ENCODE measurements around the gene AADACL4. TPM values are rescaled to one million over a fixed set of nuclear protein-coding genes. Genes with fewer than 3 reads are reported as not detected.

AADACL4 gene
- total and polyA plus RNA-seq, 10 of the 15 experiments (the other 5 are each of a cell fraction or from before 2014, with no cell fraction given) = not detected

DNA sequence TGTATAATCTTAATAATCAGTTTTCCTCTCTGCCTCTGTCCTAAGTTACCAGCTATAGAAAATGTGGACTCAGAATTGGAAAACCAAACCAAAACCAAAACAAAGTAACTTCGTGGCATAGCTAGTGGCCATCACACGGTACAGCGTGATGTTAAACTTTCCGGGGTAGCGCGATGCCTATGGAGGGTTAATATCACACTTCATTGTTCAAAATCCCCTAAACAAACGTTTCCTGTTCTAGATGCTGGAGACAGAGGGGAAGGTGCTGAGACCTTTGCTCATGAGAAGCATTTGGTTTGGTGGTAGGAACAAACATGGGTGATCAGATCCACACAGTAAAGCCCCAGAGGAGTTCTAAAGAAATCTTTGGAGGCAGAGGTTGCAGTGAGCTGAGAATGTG, 4.9 kb downstream of the AADACL4 start:
- no TSS peak for BruUV-seq (replicated peaks)
- H3K9me3 ChIP-seq (replicated peaks; ENCODE audit: control insufficient read depth, insufficient read depth, low read length) = no peaks in the 10 kb centered on the region
- ChIA-PET CTCF (interaction anchor here (0.8 to 1.5 kb wide), 2 partner anchors 10 to 374 kb away, joined by 3 read pairs; no protein-coding TSS in a partner anchor), POLR2A (no interaction called here), RAD21 (ENCODE audit: unreplicated experiment) (no interaction called here), SMC1A (ENCODE audit: uncharacterized antibody, unreplicated experiment) (interaction anchor here (0.9 to 1.9 kb wide), 2 partner anchors 48 to 334 kb away, joined by 3 to 4 read pairs; no protein-coding TSS in a partner anchor)
- H3K9ac ChIP-seq (ENCODE audit: control insufficient read depth, insufficient read depth, low read length) = no peak overlapping the region
- no peak for DNase-seq (ENCODE audit: low read depth, low spot score)
- no peaks in the 10 kb centered on the region for H3K36me3 ChIP-seq (ENCODE audit: control insufficient read depth in 2 of 2, insufficient read depth in 2 of 2, low read length in 1 of 2)
- H3K4me1 ChIP-seq (ENCODE audit: control insufficient read depth, insufficient read depth, low read length) = no peaks in the 10 kb centered on the region
- intact Hi-C loops (cut with micrococcal nuclease; ENCODE audit: unreplicated experiment) = no loop called here
- WGBS (ENCODE audit: insufficient coverage, insufficient replicate concordance, low lambda C conversion rate, missing lambda C conversion rate) = 70% methylated on average over 7 of the region's 7 CpGs
- H3K27ac ChIP-seq (ENCODE audit: control insufficient read depth, insufficient read depth) = no peak overlapping the region
- H4K20me1 ChIP-seq (ENCODE audit: control insufficient read depth, insufficient read depth) = no peaks in the 10 kb centered on the region
- TF ChIP-seq BCLAF1 (IDR thresholded peaks at IDR 0.05) = no peak
- no peak for TF ChIP-seq ZBED1 (IDR thresholded peaks at IDR 0.05; ENCODE audit: borderline replicate concordance)
- no peak for TF ChIP-seq ZNF217 (IDR thresholded peaks at IDR 0.05)
- TF ChIP-seq, protein P1, sequence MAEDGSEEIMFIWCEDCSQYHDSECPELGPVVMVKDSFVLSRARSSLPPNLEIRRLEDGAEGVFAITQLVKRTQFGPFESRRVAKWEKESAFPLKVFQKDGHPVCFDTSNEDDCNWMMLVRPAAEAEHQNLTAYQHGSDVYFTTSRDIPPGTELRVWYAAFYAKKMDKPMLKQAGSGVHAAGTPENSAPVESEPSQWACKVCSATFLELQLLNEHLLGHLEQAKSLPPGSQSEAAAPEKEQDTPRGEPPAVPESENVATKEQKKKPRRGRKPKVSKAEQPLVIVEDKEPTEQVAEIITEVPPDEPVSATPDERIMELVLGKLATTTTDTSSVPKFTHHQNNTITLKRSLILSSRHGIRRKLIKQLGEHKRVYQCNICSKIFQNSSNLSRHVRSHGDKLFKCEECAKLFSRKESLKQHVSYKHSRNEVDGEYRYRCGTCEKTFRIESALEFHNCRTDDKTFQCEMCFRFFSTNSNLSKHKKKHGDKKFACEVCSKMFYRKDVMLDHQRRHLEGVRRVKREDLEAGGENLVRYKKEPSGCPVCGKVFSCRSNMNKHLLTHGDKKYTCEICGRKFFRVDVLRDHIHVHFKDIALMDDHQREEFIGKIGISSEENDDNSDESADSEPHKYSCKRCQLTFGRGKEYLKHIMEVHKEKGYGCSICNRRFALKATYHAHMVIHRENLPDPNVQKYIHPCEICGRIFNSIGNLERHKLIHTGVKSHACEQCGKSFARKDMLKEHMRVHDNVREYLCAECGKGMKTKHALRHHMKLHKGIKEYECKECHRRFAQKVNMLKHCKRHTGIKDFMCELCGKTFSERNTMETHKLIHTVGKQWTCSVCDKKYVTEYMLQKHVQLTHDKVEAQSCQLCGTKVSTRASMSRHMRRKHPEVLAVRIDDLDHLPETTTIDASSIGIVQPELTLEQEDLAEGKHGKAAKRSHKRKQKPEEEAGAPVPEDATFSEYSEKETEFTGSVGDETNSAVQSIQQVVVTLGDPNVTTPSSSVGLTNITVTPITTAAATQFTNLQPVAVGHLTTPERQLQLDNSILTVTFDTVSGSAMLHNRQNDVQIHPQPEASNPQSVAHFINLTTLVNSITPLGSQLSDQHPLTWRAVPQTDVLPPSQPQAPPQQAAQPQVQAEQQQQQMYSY (CRISPR knock-in tag; IDR thresholded peaks at IDR 0.05) = no peak
- TF ChIP-seq MTA2 (IDR thresholded peaks at IDR 0.05; ENCODE audit: low read depth) = no peak
- TF ChIP-seq NFYB (IDR thresholded peaks at IDR 0.05; ENCODE audit: insufficient read depth, low read depth, low read length) = no peak
- TF ChIP-seq SRF (IDR thresholded peaks at IDR 0.05; ENCODE audit: low read depth in 2 of 2, low read length in 2 of 2) = no peak
- no peak for TF ChIP-seq NKRF (conservative IDR thresholded peaks at IDR 0.05)
- no peak for TF ChIP-seq HDAC6 (IDR thresholded peaks at IDR 0.05; ENCODE audit: unreplicated experiment)
- no peak for TF ChIP-seq PML (IDR thresholded peaks at IDR 0.05; ENCODE audit: low read length)
- TF ChIP-seq ZNF274 (IDR thresholded peaks at IDR 0.05; ENCODE audit: insufficient read depth, insufficient read length) = no peak
- H3K79me2 ChIP-seq (ENCODE audit: control insufficient read depth, insufficient read depth, low read length) = no peaks in the 10 kb centered on the region
- H3K27me3 ChIP-seq (replicated peaks in 1 of 2; ENCODE audit: control insufficient read depth in 2 of 2, insufficient read depth in 2 of 2, low read length in 1 of 2) = no peaks in the 10 kb centered on the region; a peak in 1 of 4 replicates
- no peak overlapping the region for H2AFZ ChIP-seq (ENCODE audit: control insufficient read depth, low read depth, low read length)
- H3K4me3 ChIP-seq = no peak overlapping the region
- FAIRE-seq = no peak
- no peak overlapping the region for H3K4me2 ChIP-seq (ENCODE audit: control insufficient read depth, insufficient read depth)
- no peak for ATAC-seq
- in situ Hi-C loops (cut with MboI) = no loop called here

All from GM12878 (cell line).